HCT116 (cell line): Measurements from ENCODE around the gene STAMBPL1. TPM values are rescaled to one million over a fixed set of nuclear protein-coding genes. Genes with fewer than 3 reads are reported as not detected.

Source experiments
- ATAC-seq: fragments of 200-7000 bp; cut with Tn5 transposase; 2 replicates; pipeline ENCODE4 v1.9.1; 2020; ENCODE audit warnings: mild to moderate bottlenecking, moderate library complexity
- BruUV-seq: library from RNA; stranded (reverse); fragments of 400-500 nt; replicated peaks from 2 replicates; lab custom pipeline; 2021; lab: Mats Ljungman, UMichigan
- CTCF ChIA-PET: fragments of 300-600 bp; sonication (Branson Sonifier 250); formaldehyde crosslinking; loops from one replicate; lab custom pipeline; 2021; ENCODE audit warnings: antibody characterized with exemption; lab: Charles Lee
- POLR2A ChIA-PET: fragments of 300-600, 350-600 bp; sonication (Branson Sonifier 250); formaldehyde crosslinking; loops from one replicate; lab custom pipeline; 2021; ENCODE audit warnings: antibody characterized with exemption; lab: Charles Lee
- RAD21 ChIA-PET, 2 experiments: fragments of 300-600 bp; sonication (Branson Sonifier 250); formaldehyde crosslinking; loops; one replicate each; lab custom pipeline; 2023; ENCODE audit warnings: low total read pairs in 2 of 2; ENCODE audit not compliant: uncharacterized antibody in 2 of 2, unreplicated experiment in 2 of 2, low non-redundant PET in 1 of 2; lab: Charles Lee
- DNase-seq: peaks from one replicate; pipeline ENCODE4 v3.0.0-alpha.2; 2010; ENCODE audit warnings: low read depth, low spot score
- H2AFZ ChIP-seq: fragments of 200-600 bp; shearing (Covaris generic), sonication (generic); 2 replicates; pipeline ENCODE4 v1.6.1; 2017; ENCODE audit warnings: low read depth, mixed run types, mixed read lengths, antibody characterized with exemption, low read length; ENCODE audit not compliant: poor library complexity, severe bottlenecking
- H3K27ac ChIP-seq: 2 replicates; pipeline ENCODE4 v1.5.1; 2012; ENCODE audit warnings: low read depth, low read length
- H3K27me3 ChIP-seq: fragments of 200-600 bp; sonication (generic); 2 replicates; pipeline ENCODE4 v1.6.1; 2016; ENCODE audit warnings: mixed run types, low read length, mixed read lengths; ENCODE audit not compliant: insufficient read depth
- H3K36me3 ChIP-seq, 2 experiments: fragments of 200-500 bp in 1 of 2; fragments of 200-600 bp in 1 of 2; sonication (Bioruptor generic) in 1 of 2; sonication (generic) in 1 of 2; 2 replicates each; pipeline versions ENCODE4 v1.5.1 to v1.6.1; 2014 to 2016; ENCODE audit warnings: low read length in 2 of 2, inconsistent platforms in 1 of 2, mixed read lengths in 1 of 2, mixed run types in 1 of 2; ENCODE audit not compliant: insufficient read depth in 2 of 2, control insufficient read depth in 1 of 2
- H3K4me1 ChIP-seq, 2 experiments: fragments of 200-600 bp in 1 of 2; sonication (generic) in 1 of 2; 2 replicates each; pipeline versions ENCODE4 v1.5.1 to v1.6.1; 2012 to 2017; ENCODE audit warnings: low read length in 2 of 2, inconsistent platforms in 1 of 2, mild to moderate bottlenecking in 1 of 2, mixed read lengths in 1 of 2, mixed run types in 1 of 2, moderate library complexity in 1 of 2; ENCODE audit not compliant: insufficient read depth in 2 of 2, control insufficient read depth in 1 of 2
- H3K4me2 ChIP-seq: fragments of 200-600 bp; sonication (generic); 2 replicates; pipeline ENCODE4 v1.6.1; 2017; ENCODE audit warnings: mixed run types, low read length, mixed read lengths
- H3K4me3 ChIP-seq, 2 experiments: fragments of 200-600 bp in 1 of 2; sonication (generic) in 1 of 2; replicated peaks in 1 of 2; 2 replicates each; pipeline ENCODE4 v1.5.1; 2011 to 2016; ENCODE audit warnings: low read length in 2 of 2, control low read depth in 1 of 2, low read depth in 1 of 2, mild to moderate bottlenecking in 1 of 2, mixed read lengths in 1 of 2, mixed run types in 1 of 2
- H3K79me2 ChIP-seq: fragments of 200-600 bp; sonication (generic); 2 replicates; pipeline ENCODE4 v1.6.1; 2017; ENCODE audit warnings: mild to moderate bottlenecking, mixed run types, low read length, moderate library complexity, mixed read lengths; ENCODE audit not compliant: insufficient read depth
- H3K9ac ChIP-seq: fragments of 200-600 bp; sonication (generic); 2 replicates; pipeline ENCODE4 v1.6.1; 2016; ENCODE audit warnings: low read length, mixed read lengths
- H3K9me2 ChIP-seq: fragments of 200-600 bp; sonication (generic), shearing (Covaris generic); 2 replicates; pipeline ENCODE4 v1.6.1; 2017; ENCODE audit warnings: mixed run types, mild to moderate bottlenecking, moderate library complexity; ENCODE audit not compliant: insufficient read depth
- H3K9me3 ChIP-seq, 2 experiments: fragments of 200-500 bp in 1 of 2; fragments of 200-600 bp in 1 of 2; sonication (Bioruptor generic) in 1 of 2; sonication (generic) in 1 of 2; 2 replicates each; pipeline ENCODE4 v1.6.1; 2014 to 2017; ENCODE audit warnings: low read length in 2 of 2, mixed read lengths in 2 of 2, inconsistent platforms in 1 of 2, low read depth in 1 of 2, mild to moderate bottlenecking in 1 of 2, mixed run types in 1 of 2, moderate library complexity in 1 of 2; ENCODE audit not compliant: control insufficient read depth in 1 of 2, insufficient read depth in 1 of 2
- H4K20me1 ChIP-seq: fragments of 200-600 bp; sonication (generic), shearing (Covaris generic); 2 replicates; pipeline ENCODE4 v1.6.1; 2017; ENCODE audit warnings: mixed run types, mild to moderate bottlenecking, moderate library complexity; ENCODE audit not compliant: insufficient read depth
- CBX3 ChIP-seq: IDR thresholded peaks from 2 replicates; pipeline ENCODE4 v1.6.1; 2012; ENCODE audit warnings: low read depth
- CTCF ChIP-seq, 3 experiments: fragments of 200-600 bp in 1 of 3; sonication (generic) in 1 of 3; IDR thresholded peaks in 2 of 3; conservative IDR thresholded peaks in 1 of 3; 2 replicates each; pipeline ENCODE4 v1.5.1; 2012 to 2017; ENCODE audit warnings: low read depth in 2 of 3, low read length in 2 of 3, antibody characterized with exemption in 1 of 3, borderline replicate concordance in 1 of 3, control low read depth in 1 of 3, mild to moderate bottlenecking in 1 of 3, mixed read lengths in 1 of 3, mixed run types in 1 of 3, moderate library complexity in 1 of 3; ENCODE audit not compliant: insufficient read depth in 1 of 3
- ELF1 ChIP-seq: IDR thresholded peaks from 2 replicates; pipeline ENCODE4 v1.6.1; 2012; ENCODE audit warnings: low read depth, borderline replicate concordance
- EZH2 ChIP-seq: fragments of 200-600 bp; sonication (generic); IDR thresholded peaks from 2 replicates; pipeline ENCODE4 v1.6.1; 2017; ENCODE audit warnings: antibody characterized with exemption, mixed run types
- EZH2phosphoT487 ChIP-seq: fragments of 200-600 bp; IDR thresholded peaks from 2 replicates; pipeline ENCODE4 v1.6.1; 2018; ENCODE audit warnings: antibody characterized with exemption, borderline replicate concordance
- FOSL1 ChIP-seq: IDR thresholded peaks from 2 replicates; pipeline ENCODE4 v1.6.1; 2012; ENCODE audit warnings: low read depth
- JUND ChIP-seq: IDR thresholded peaks from 2 replicates; pipeline ENCODE4 v1.6.1; 2012
- MAX ChIP-seq: IDR thresholded peaks from 2 replicates; pipeline ENCODE4 v1.6.1; 2012
- POLR2AphosphoS5 ChIP-seq: IDR thresholded peaks from 2 replicates; pipeline ENCODE4 v1.6.1; 2011; ENCODE audit warnings: mild to moderate bottlenecking, low read depth, low read length, moderate library complexity
- REST ChIP-seq: IDR thresholded peaks from 2 replicates; pipeline ENCODE4 v1.6.1; 2012; ENCODE audit warnings: low read depth
- SIN3A ChIP-seq: IDR thresholded peaks from 2 replicates; pipeline ENCODE4 v1.6.1; 2012; ENCODE audit warnings: low read depth
- SP1 ChIP-seq: IDR thresholded peaks from 2 replicates; pipeline ENCODE4 v1.6.1; 2012; ENCODE audit warnings: low read depth
- SRF ChIP-seq: IDR thresholded peaks from 2 replicates; pipeline ENCODE4 v1.6.1; 2012; ENCODE audit warnings: low read depth
- ZBTB33 ChIP-seq: IDR thresholded peaks from 2 replicates; pipeline ENCODE4 v1.6.1; 2011; ENCODE audit warnings: mild to moderate bottlenecking, low read length, moderate library complexity; ENCODE audit not compliant: insufficient replicate concordance; ENCODE audit errors: extremely low read depth
- intact Hi-C: fragments of 100-400 bp; cut with micrococcal nuclease; formaldehyde crosslinking; loops from 2 replicates; pipeline ENCODE4 v1.10.0; 2022
- total RNA-seq: library from RNA; stranded (reverse); gene quantifications from one replicate; pipeline ENCODE4 v1.2.1, GENCODE V29; 2021; ENCODE audit not compliant: unreplicated experiment

Gene STAMBPL1
- total RNA-seq, 1 experiment from 2014 or later = 11.0 TPM

- TF ChIP-seq CTCF (IDR thresholded peaks at IDR 0.05 in 2 of 3, conservative IDR thresholded peaks at IDR 0.05 in 1 of 3; ENCODE audit: borderline replicate concordance in 1 of 3, insufficient read depth in 1 of 3, low read depth in 2 of 3, low read length in 2 of 3) (no peak), JUND (no peak), SP1 (no peak), EZH2 (no peak), FOSL1 (no peak), POLR2AphosphoS5 (no peak), SRF (no peak), SIN3A (no peak), ELF1 (no peak)
- TF ChIP-seq, all 23 proteins: peak for 0
These were observed 3.4 kb downstream of the STAMBPL1 start (continued) for GRCh38 chr10:88883448-88883809.

DNA sequence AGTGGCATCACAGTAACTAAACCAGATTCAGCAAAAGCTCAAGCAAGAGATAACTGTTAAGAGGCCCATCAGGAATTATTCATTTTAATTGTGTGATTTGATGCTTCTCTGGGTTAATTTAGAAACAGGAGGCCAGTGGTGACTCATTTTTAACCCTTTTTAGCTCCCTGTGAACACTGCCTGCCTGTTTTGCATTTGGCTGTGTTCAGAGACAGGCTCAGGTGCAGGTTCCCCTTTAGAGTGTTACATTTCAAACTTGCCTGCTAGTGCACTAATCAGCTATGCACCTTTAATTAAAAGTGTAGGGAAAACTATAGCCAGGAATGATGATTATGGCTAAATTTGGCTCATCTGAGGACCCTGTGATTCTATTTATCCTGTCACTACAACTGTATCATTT is 6.5 kb downstream of the STAMBPL1 start:
- CTCF ChIA-PET = interaction anchor here (0.6 kb wide), 1 partner anchor 39 kb away, joined by 4 read pairs; no protein-coding TSS in a partner anchor
- peaks cover 16% of the 10 kb centered on the region for H3K79me2 ChIP-seq

More for the DNA sequence above, 6.5 kb downstream of the STAMBPL1 start:
- Histone ChIP-seq H2AFZ (no peak overlapping the region), H4K20me1 (no peaks in the 10 kb centered on the region), H3K4me1 (peaks cover 21 to 57% of the 10 kb centered on the region in 2 experiments), H3K27me3 (no peaks in the 10 kb centered on the region), H3K9ac (no peak overlapping the region), H3K27ac (no peak overlapping the region), H3K4me2 (peak overlapping the region; percentile 17; the same call in 1 of the 2 replicates), H3K4me3 (no peak overlapping the region), H3K9me2 (no peaks in the 10 kb centered on the region), H3K9me3 (no peaks in the 10 kb centered on the region), H3K36me3 (no peaks in the 10 kb centered on the region)
- ATAC-seq = no peak
- no peak for DNase-seq
- intact Hi-C loops = no loop called here
- ChIA-PET POLR2A (no interaction called here), RAD21 (no interaction called here)
- peak; percentile 31; the same call in 1 of the 2 replicates for TF ChIP-seq FOSL1
- no peak for TF ChIP-seq EZH2phosphoT487
- peak; percentile 30; the same call in 1 of the 2 replicates for TF ChIP-seq JUND
- TF ChIP-seq REST = no peak
- no peak for TF ChIP-seq CTCF (IDR thresholded peaks at IDR 0.05 in 2 of 3, conservative IDR thresholded peaks at IDR 0.05 in 1 of 3; ENCODE audit: borderline replicate concordance in 1 of 3, insufficient read depth in 1 of 3, low read depth in 2 of 3, low read length in 2 of 3)
- TF ChIP-seq MAX = no peak
- no peak for TF ChIP-seq SP1
- TF ChIP-seq SIN3A = no peak
- TF ChIP-seq CBX3 = no peak
- no peak for TF ChIP-seq ZBTB33
- BruUV-seq = no TSS peak
